ENCODE measurements around the gene PLEKHH1. TPM values are rescaled to one million over a fixed set of nuclear protein-coding genes. Genes with fewer than 3 reads are reported as not detected.

Gene PLEKHH1
- total and polyA plus RNA-seq, 2 of the 8 experiments (the other 6 are each of a cell fraction or from before 2014, with no cell fraction given) = 28.3 to 33.3 TPM

- 94% methylated on average over 1 of the region's 1 CpG; no CpG with 5 or more reads in 1 of the 2 experiments for WGBS, 2 experiments (ENCODE audit: extremely low coverage in 1 of 2, insufficient coverage in 1 of 2, insufficient read length in 1 of 2, insufficient replicate concordance in 2 of 2, low coverage in 1 of 2, low lambda C conversion rate in 2 of 2, missing lambda C conversion rate in 1 of 2)
- no peak for DNase-seq (ENCODE audit: low read depth in 1 of 2, low spot score in 2 of 2)
- H3K4me3 ChIP-seq (ENCODE audit: extremely low read depth in 1 of 4, insufficient read depth in 2 of 4, low read depth in 3 of 4, low read length in 4 of 4) = no peak overlapping the region
- H2AFZ ChIP-seq (ENCODE audit: low read length) = no peak overlapping the region
- no peak overlapping the region for H4K5ac ChIP-seq (ENCODE audit: insufficient read length, low read depth, low read length)
- no peak overlapping the region for H2BK120ac ChIP-seq (replicated peaks; ENCODE audit: low read depth, low read length)
- H3K23me2 ChIP-seq (ENCODE audit: low read depth, low read length) = no peaks in the 10 kb centered on the region
- H3K56ac ChIP-seq (replicated peaks; ENCODE audit: insufficient read length, low read depth, low read length) = no peak overlapping the region
- H3K4me2 ChIP-seq (ENCODE audit: insufficient read depth in 1 of 2, low read depth in 2 of 2, low read length in 2 of 2) = no peak overlapping the region
- no peak overlapping the region for H3K18ac ChIP-seq (ENCODE audit: extremely low read depth, low read length)
- no peak overlapping the region for H3K9ac ChIP-seq (replicated peaks in 1 of 4; ENCODE audit: extremely low read depth in 1 of 4, low read depth in 3 of 4, low read length in 3 of 4)
- H3K27ac ChIP-seq (ENCODE audit: low read depth, low read length) = no peak overlapping the region
- H3K4me1 ChIP-seq (replicated peaks in 1 of 4; ENCODE audit: control insufficient read depth in 3 of 4, insufficient read depth in 4 of 4, low read length in 3 of 4) = no peaks in the 10 kb centered on the region
- no peaks in the 10 kb centered on the region for H3K9me3 ChIP-seq (ENCODE audit: insufficient read depth in 2 of 2, low read depth in 1 of 2, low read length in 1 of 2)
- no peak overlapping the region for H3K14ac ChIP-seq (ENCODE audit: insufficient read length)
- CTCF ChIA-PET (ENCODE audit: partially characterized antibody) = interaction anchor here (0.7 to 28.8 kb wide), 18 partner anchors 9 to 158 kb away, joined by 3 to 924 read pairs (median 6); partner anchors contain the start of genes PIGH, PLEKHH1 and RDH12
- H4K20me1 ChIP-seq (replicated peaks in 1 of 2; ENCODE audit: control insufficient read depth in 1 of 2, insufficient read depth in 2 of 2, low read length in 2 of 2) = peaks cover 0 to 3% of the 10 kb centered on the region in 2 experiments
- H3K23ac ChIP-seq (ENCODE audit: insufficient read length) = no peak overlapping the region
- POLR2A ChIA-PET (ENCODE audit: partially characterized antibody) = interaction anchor here (1.0 to 1.5 kb wide), 3 partner anchors 19 to 97 kb away, joined by 3 to 4 read pairs (median 4); partner anchors contain the start of gene PIGH
- H2BK5ac ChIP-seq (ENCODE audit: low read depth, low read length) = no peak overlapping the region
- no peak overlapping the region for H2BK20ac ChIP-seq (ENCODE audit: low read length)
- no peak overlapping the region for H4K8ac ChIP-seq (ENCODE audit: extremely low read depth, insufficient read depth, low read length)
- no peak overlapping the region for H2AK5ac ChIP-seq (ENCODE audit: low read depth, low read length)
- H2BK15ac ChIP-seq (ENCODE audit: low read length) = no peak overlapping the region
- no peak overlapping the region for H4K91ac ChIP-seq (replicated peaks; ENCODE audit: insufficient read length, low read length)
- H3K79me2 ChIP-seq (ENCODE audit: control insufficient read depth in 1 of 2, insufficient read depth in 2 of 2, low read length in 2 of 2) = no peaks in the 10 kb centered on the region
- peaks cover 5 to 19% (median 11%) of the 10 kb centered on the region in 4 experiments; a peak in 7 of 8 replicates for H3K36me3 ChIP-seq (ENCODE audit: control insufficient read depth in 2 of 4, insufficient read depth in 4 of 4, low read length in 3 of 4)
- no peak overlapping the region for H3K4ac ChIP-seq (replicated peaks; ENCODE audit: insufficient read length, low read depth, low read length)
- no peaks in the 10 kb centered on the region for H3K27me3 ChIP-seq (replicated peaks in 1 of 4; ENCODE audit: control insufficient read depth in 3 of 4, extremely low read depth in 1 of 4, insufficient read depth in 3 of 4, low read length in 3 of 4)
- no peaks in the 10 kb centered on the region; the same call in 1 of the 2 replicates for H3K79me1 ChIP-seq (ENCODE audit: low read depth, low read length)
- FAIRE-seq = no peak
- no peak overlapping the region for H2BK12ac ChIP-seq (ENCODE audit: low read depth, low read length)
- TF ChIP-seq HDAC6 (IDR thresholded peaks at IDR 0.05; ENCODE audit: low read depth, low read length) (no peak), POLR2AphosphoS5 (IDR thresholded peaks at IDR 0.05; ENCODE audit: low read depth, low read length) (no peak), CTCF (IDR thresholded peaks at IDR 0.05; ENCODE audit: control extremely low read depth in 1 of 3, insufficient read depth in 1 of 3, low read depth in 1 of 3, low read length in 3 of 3) (no peak), SIN3A (conservative IDR thresholded peaks at IDR 0.05 in 1 of 2, IDR thresholded peaks at IDR 0.05 in 1 of 2; ENCODE audit: low read depth in 1 of 2, low read length in 2 of 2) (no peak), HDAC2 (IDR thresholded peaks at IDR 0.05; ENCODE audit: borderline replicate concordance in 1 of 2, low read depth in 2 of 2, low read length in 2 of 2) (no peak), SUZ12 (IDR thresholded peaks at IDR 0.05; ENCODE audit: low read length) (no peak), PHF8 (conservative IDR thresholded peaks at IDR 0.05; ENCODE audit: low read depth, low read length) (no peak), SP2 (IDR thresholded peaks at IDR 0.05; ENCODE audit: low read length) (no peak), POU5F1 (IDR thresholded peaks at IDR 0.05; ENCODE audit: low read depth, low read length) (no peak), SP1 (IDR thresholded peaks at IDR 0.05; ENCODE audit: low read depth, low read length) (no peak), YY1 (IDR thresholded peaks at IDR 0.05; ENCODE audit: low read depth, low read length) (no peak)
Observed at GRCh38 chr14:67581643-67582042, 48.6 kb downstream of the PLEKHH1 start.
